ENCODE data around the gene TBCB.

DNA sequence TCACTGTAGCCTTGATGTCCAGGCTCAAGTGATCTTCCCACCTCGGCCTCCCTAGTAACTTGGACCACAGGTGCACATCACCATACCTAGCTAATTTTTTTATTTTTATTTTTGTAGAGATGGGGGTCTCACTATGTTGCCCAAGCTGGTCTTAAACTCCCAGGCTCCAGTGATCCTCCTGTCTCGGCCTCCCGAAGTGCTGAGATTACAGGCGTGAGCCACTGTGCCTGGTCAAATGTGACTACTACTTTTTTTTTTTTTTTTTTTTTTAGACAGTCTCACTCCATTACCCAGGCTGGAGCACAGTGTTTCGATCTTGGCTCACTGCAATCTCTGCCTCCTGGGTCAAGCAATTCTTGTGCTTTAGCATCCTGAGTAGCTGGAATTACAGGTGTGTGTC lies 57.6 kb downstream of the TBCB start:
- TF ChIP-seq ZEB2 (tag by site-specific recombination; IDR thresholded peaks at IDR 0.05): no peak
- TF ChIP-seq, protein P1, sequence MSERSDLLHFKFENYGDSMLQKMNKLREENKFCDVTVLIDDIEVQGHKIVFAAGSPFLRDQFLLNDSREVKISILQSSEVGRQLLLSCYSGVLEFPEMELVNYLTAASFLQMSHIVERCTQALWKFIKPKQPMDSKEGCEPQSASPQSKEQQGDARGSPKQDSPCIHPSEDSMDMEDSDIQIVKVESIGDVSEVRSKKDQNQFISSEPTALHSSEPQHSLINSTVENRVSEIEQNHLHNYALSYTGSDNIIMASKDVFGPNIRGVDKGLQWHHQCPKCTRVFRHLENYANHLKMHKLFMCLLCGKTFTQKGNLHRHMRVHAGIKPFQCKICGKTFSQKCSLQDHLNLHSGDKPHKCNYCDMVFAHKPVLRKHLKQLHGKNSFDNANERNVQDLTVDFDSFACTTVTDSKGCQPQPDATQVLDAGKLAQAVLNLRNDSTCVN (tag by site-specific recombination; optimal IDR thresholded peaks at IDR 0.05): no peak
- no peak for TF ChIP-seq GFI1B (tag by site-specific recombination; IDR thresholded peaks at IDR 0.05)
- no peak for TF ChIP-seq ZNF677 (tag by site-specific recombination; IDR thresholded peaks at IDR 0.05)
- no peak for TF ChIP-seq FEZF1 (tag by site-specific recombination; IDR thresholded peaks at IDR 0.05)
- no peak for TF ChIP-seq ZNF530 (tag by site-specific recombination; IDR thresholded peaks at IDR 0.05; ENCODE audit: low read depth)
- no peak for TF ChIP-seq ZNF248 (tag by site-specific recombination; IDR thresholded peaks at IDR 0.05)
- TF ChIP-seq, protein P2, sequence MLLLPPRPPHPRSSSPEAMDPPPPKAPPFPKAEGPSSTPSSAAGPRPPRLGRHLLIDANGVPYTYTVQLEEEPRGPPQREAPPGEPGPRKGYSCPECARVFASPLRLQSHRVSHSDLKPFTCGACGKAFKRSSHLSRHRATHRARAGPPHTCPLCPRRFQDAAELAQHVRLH (tag by site-specific recombination; IDR thresholded peaks at IDR 0.05): no peak
- TF ChIP-seq, protein P3, sequence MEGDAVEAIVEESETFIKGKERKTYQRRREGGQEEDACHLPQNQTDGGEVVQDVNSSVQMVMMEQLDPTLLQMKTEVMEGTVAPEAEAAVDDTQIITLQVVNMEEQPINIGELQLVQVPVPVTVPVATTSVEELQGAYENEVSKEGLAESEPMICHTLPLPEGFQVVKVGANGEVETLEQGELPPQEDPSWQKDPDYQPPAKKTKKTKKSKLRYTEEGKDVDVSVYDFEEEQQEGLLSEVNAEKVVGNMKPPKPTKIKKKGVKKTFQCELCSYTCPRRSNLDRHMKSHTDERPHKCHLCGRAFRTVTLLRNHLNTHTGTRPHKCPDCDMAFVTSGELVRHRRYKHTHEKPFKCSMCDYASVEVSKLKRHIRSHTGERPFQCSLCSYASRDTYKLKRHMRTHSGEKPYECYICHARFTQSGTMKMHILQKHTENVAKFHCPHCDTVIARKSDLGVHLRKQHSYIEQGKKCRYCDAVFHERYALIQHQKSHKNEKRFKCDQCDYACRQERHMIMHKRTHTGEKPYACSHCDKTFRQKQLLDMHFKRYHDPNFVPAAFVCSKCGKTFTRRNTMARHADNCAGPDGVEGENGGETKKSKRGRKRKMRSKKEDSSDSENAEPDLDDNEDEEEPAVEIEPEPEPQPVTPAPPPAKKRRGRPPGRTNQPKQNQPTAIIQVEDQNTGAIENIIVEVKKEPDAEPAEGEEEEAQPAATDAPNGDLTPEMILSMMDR (tag by site-specific recombination; IDR thresholded peaks at IDR 0.05): no peak
- TF ChIP-seq, protein P4, sequence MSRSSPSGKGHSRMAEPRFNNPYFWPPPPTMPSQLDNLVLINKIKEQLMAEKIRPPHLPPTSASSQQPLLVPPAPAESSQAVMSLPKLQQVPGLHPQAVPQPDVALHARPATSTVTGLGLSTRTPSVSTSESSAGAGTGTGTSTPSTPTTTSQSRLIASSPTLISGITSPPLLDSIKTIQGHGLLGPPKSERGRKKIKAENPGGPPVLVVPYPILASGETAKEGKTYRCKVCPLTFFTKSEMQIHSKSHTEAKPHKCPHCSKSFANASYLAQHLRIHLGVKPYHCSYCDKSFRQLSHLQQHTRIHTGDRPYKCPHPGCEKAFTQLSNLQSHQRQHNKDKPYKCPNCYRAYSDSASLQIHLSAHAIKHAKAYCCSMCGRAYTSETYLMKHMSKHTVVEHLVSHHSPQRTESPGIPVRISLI (tag by site-specific recombination; IDR thresholded peaks at IDR 0.05): peak; percentile 76; the same call in 1 of the 2 replicates
- TF ChIP-seq ZNF670 (tag by site-specific recombination; IDR thresholded peaks at IDR 0.05; ENCODE audit: low read depth): no peak
- no peak for TF ChIP-seq HOXA7 (CRISPR knock-in tag; IDR thresholded peaks at IDR 0.05; ENCODE audit: borderline replicate concordance)

Measured in HEK293 (cell line).